MM.1S (cell line): ENCODE data around the gene CAPN11.

Experiments used
- CTCF ChIP-seq: fragments of 300-600 bp; sonication (generic); IDR thresholded peaks from 2 replicates; pipeline ENCODE4 v1.5.1; 2016; ENCODE audit warnings: antibody characterized with exemption, low read length, mixed read lengths
- EZH2phosphoT487 ChIP-seq: fragments of 300-600 bp; sonication (generic); IDR thresholded peaks from 2 replicates; pipeline ENCODE4 v1.6.1; 2018; ENCODE audit warnings: antibody characterized with exemption, low read length

- TF ChIP-seq CTCF (no peak), EZH2phosphoT487 (no peak)
Observed at GRCh38 chr6:44202972-44203750, 44.5 kb downstream of the CAPN11 start.
